Measurements from ENCODE around the gene TPO. TPM values are rescaled to one million over a fixed set of nuclear protein-coding genes. Genes with fewer than 3 reads are reported as not detected.

Gene TPO
- total RNA-seq, 1 experiment from 2014 or later = not detected

GRCh38 chr2:1581965-1582625 is 168.8 kb downstream of the TPO start:
- Histone ChIP-seq H3K9ac (ENCODE audit: extremely low read depth, insufficient read length, low read length) (no peak overlapping the region), H2AK5ac (ENCODE audit: insufficient read length, low read length) (no peak overlapping the region), H3K79me1 (ENCODE audit: insufficient read depth, low read depth, low read length, poor library complexity, severe bottlenecking) (no peaks in the 10 kb centered on the region), H3T11ph (ENCODE audit: low read length) (no peak overlapping the region), H3K23me2 (ENCODE audit: insufficient read length, low read depth, low read length, poor library complexity, severe bottlenecking) (no peaks in the 10 kb centered on the region), H2BK12ac (ENCODE audit: insufficient read length, low read depth, low read length) (no peak overlapping the region), H2AFZ (ENCODE audit: low read length) (no peak overlapping the region), H3K4me1 (ENCODE audit: insufficient read depth, low read length) (peaks cover 4% of the 10 kb centered on the region; the same call in 1 of the 2 replicates), H4K8ac (replicated peaks; ENCODE audit: insufficient read length, low read depth, low read length) (no peak overlapping the region), H4K20me1 (ENCODE audit: control insufficient read depth, insufficient read depth, insufficient read length) (no peaks in the 10 kb centered on the region), H3K9me3 (ENCODE audit: control insufficient read depth, low read depth, low read length) (no peaks in the 10 kb centered on the region), H4K5ac (ENCODE audit: insufficient read length, low read depth, low read length) (no peak overlapping the region), H2BK20ac (ENCODE audit: low read depth, low read length, poor library complexity, severe bottlenecking) (no peak overlapping the region), H3K79me2 (ENCODE audit: insufficient read depth, low read length) (no peaks in the 10 kb centered on the region), H2BK120ac (ENCODE audit: low read depth, low read length, poor library complexity, severe bottlenecking) (no peak overlapping the region), H3K27ac (ENCODE audit: insufficient read length, low read depth, low read length) (no peak overlapping the region), H2BK5ac (ENCODE audit: insufficient read length, low read length) (no peak overlapping the region), H3K14ac (ENCODE audit: insufficient read depth, low read length) (no peak overlapping the region; the same call in 1 of the 2 replicates), H3K4ac (ENCODE audit: low read depth, low read length) (no peak overlapping the region), H4K91ac (ENCODE audit: insufficient read length, low read depth, low read length) (no peak overlapping the region), H3K23ac (ENCODE audit: insufficient read length, low read depth, low read length) (no peak overlapping the region), H2BK15ac (ENCODE audit: low read depth, low read length) (no peak overlapping the region), H3K4me2 (ENCODE audit: insufficient read depth, insufficient read length, low read length) (no peak overlapping the region), H3K56ac (ENCODE audit: insufficient read length, low read depth, low read length) (no peak overlapping the region), H3K27me3 (ENCODE audit: insufficient read depth, low read length) (no peaks in the 10 kb centered on the region), H3K18ac (ENCODE audit: insufficient read length, low read depth, low read length) (no peak overlapping the region)
- TF ChIP-seq CTCF (conservative IDR thresholded peaks at IDR 0.05) = no peak
- no peaks in the 10 kb centered on the region; the same call in 1 of the 2 replicates for H3K27me3 Mint-ChIP-seq (ENCODE audit: low read depth)
- H3K4me1 Mint-ChIP-seq = peaks cover 13 to 16% of the 10 kb centered on the region in 2 experiments
- no peak for DNase-seq
- H3K4me3 Mint-ChIP-seq = no peak overlapping the region
- peaks cover 4% of the 10 kb centered on the region in 2 experiments; a peak in 2 of 5 replicates for H3K9me3 Mint-ChIP-seq
- no CpG with 5 or more reads among the region's 10 CpGs for WGBS (ENCODE audit: extremely low coverage, insufficient read length, low lambda C conversion rate)
- peaks cover 0 to 7% (median 4%) of the 10 kb centered on the region in 3 experiments; a peak in 4 of 7 replicates for H3K36me3 Mint-ChIP-seq (ENCODE audit: insufficient read depth in 1 of 3, low read depth in 3 of 3)
- H3K27ac Mint-ChIP-seq = peak overlapping the region; percentile 34 to 66 (median 35); a peak in 4 of 7 replicates

Measured in H9 (cell line).